Activated gamma-delta T cell (primary cell): ENCODE data around the gene NIF3L1.

Experiments used
- DNase-seq: peaks from one replicate; lab custom pipeline; 2025; lab: John Stamatoyannopoulos, UW
- total RNA-seq, 2 donors: gene quantifications; one replicate each; lab custom pipeline; 2026; lab: John Stamatoyannopoulos, UW

Gene NIF3L1
- 34.0 to 34.8 reads per million in 2 donors for total RNA-seq

DNA sequence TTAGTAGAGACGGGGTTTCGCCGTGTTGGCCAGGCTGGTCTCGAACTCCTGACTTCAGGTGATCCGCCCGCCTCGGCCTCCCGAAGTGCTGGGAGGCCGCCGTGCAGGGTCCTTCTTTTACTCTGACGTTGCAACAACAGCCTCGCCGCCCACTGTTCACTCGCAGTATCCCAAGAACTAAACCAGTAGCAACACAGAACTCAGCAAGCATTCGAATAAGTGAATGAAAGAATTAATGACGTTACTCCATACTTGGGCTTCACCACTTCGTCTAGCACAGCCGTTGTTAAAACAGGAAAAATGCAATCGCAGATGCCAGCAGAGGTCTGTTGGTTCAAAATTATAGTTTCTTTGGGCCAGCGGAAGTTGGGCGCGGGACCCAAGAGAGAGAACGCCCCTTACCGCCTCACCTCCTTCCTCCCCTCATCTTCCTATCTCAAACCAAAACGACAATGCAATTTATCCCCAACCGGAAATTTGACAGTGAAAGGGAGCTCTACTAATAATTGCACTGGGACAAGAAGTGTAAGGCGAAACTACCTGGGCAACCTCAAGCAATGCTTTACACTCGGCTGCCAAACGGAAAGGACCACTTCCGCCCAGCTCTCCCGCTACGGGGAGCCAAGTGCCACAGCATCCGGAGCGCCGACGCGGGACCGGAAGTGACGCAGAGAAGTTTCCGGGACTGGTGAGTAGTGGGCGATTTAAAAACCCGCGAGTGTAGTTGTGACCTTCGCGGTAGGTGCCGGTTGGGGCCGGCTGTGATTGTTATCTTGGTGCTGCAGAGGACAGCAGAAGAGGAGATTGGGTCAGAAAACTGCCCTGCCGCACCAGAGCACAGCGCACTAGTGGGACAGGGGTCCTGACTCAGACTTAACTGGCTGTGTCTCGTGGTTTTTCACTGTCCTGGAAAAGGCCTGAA lies at the start of gene NIF3L1, which contains the start of gene PPIL3:
NIF3L1 (plus strand) TSS at position 668 of the 922 bp plus-strand sequence. CDS start 2,573 bp downstream, outside the sequence.
PPIL3 (minus strand) TSS at position 374 of the 922 bp plus-strand sequence. CDS start 1,462 bp downstream, outside the sequence.
- peak; percentile 82 for DNase-seq

DNA sequence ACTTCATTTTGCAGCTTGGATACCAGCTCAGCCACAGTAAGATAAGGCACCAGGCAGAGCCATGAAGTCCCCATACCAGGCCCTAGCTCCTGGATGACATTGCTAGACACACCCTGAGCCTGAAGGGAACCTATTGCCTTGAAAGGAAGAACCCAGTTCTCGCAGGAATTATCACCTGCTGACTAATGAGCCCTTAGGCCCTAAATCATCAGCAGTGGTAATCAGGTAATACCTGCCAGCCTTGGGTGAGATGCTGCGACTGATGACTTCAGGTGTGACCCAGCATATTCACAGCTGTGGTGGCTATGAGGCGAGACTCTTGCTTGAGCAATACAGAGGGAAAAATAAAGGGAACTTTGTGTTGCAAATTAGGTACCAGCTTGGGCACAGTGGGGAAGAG lies 49.7 kb upstream of the NIF3L1 start:
- DNase-seq = no peak

DNA sequence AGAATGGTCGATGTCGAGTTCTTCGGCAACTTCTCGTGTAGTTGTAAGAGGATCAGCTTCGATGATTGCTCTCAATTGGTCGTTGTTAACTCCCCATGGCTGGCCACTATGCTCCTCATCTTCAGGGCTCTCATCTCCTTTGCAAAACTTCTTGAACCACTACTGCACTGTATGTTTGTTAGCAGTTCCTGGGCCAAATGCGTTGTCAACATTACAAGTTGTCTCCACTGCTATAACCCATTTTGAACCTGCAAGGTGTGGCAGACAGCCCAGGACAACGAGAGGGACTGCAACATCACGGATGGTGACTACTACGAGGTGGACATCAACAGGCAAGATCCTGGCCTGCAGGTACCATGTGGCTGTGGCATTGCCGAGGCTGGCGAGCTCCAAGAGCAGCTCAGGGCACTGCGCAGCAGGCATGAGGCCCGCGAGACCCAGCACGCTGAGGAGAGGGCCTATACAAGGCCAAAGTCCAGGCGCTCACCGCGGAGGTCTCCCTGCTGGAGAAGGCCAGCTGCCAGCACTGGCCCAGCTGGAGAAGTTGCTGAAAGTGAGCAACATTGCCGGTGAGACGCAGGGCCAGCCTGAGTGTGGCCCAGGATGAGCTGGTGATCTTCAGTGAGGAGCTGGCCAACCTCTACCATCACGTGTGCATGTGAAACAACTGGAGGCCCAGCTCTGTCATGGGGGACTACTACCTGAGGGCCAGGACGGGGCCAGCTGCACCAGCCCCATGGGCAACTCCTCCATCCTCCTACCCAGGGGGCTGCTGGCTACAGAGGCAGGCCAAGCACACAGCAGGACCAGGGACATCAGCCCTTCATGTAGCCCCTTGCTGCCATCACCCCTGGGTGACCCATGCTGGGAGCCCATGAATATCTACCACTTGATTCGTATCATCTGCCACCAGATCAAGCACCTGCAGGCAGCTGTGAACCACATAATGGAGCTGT lies 44.9 kb upstream of the NIF3L1 start:
- no peak for DNase-seq

- no peak for DNase-seq
Measured at GRCh38 chr2:200845194-200845593, 44.0 kb upstream of the NIF3L1 start.

DNA sequence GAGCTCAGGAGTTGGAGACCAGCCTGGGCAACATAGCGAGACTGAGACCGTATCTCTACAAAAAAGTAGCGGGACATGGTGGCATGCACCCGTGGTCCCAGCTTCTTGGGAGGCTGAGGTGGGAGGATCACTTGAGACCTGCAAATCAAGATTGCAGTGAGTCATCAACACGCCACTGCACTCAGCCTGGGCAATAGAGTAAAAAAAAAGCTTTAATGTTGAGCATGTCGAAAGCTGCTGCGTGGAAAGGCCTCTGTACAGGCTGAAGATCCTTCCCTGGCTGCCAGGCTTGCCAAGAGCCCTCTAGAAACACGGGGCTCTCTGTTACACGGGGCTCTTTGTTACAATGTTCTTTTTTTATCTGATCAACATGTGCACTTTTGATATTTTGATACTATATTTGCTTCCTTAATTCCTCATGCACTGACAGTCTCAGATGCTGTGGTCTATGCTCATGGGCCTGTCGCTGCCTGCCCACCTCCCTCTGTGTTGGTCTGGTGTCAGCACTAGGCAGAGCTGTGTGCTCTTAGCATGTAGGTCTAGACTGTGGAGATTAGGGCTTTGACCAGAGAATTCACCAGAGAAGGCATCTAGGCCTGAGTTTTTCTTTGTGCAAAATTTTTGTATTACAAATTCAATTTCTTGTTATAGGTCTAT lies 43.4 kb upstream of the NIF3L1 start:
- no peak for DNase-seq

DNA sequence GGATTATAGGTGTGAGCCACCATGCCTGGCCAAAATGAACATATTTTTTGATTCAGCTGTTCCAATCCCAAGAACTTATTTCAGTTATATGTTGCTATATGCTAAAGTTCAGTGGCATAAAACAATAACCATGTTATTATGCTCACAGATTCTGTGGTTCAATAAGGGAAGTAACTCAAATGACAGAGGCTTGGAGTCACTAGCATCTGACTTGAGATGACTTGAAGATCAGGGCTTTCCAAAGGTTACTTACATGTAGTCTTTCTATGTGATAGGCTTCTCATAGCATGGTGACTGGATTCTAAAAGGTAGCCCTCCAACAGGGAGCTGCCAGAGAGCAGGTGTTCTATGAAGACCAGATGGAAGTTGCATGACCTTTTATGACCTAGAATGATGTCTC lies 41.9 kb upstream of the NIF3L1 start:
- DNase-seq = no peak

GRCh38 chr2:200847939-200848338 lies 41.2 kb upstream of the NIF3L1 start:
- no peak for DNase-seq

DNA sequence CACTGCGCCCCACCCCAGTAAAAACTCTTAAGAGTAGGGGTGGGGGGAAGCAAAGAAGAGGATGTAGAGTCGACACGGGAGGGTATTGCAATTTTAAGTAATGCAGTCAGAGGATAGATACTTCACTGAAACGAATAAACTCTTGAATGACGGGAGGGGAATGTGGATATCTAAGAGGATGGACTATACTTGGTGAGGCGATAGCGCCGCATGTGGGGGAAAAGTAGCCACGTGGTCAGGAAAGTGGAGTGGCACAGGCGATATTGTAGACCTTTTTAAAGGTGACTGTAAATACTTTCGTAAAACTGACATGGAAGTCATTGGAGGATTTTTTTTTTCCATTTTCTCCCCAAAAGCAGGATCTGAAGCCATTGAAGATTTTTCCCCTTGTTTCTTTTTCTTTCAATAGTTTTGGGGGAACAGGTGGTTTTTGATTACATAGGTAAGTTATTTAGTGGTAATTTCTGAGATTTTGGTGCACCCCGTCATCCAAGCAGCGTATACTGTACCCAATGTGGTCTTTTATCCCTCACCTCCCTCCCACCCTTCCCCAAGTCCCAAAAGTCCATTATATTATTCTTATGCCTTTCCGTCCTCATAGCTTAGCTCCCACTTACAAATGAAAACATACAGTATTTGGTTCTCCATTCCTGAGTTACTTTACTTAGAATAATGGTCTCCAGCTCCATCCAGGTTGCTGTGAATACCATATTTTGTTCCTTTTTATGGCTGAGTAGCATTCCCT lies 38.5 kb upstream of the NIF3L1 start:
- DNase-seq = no peak

- DNase-seq = no peak
Measured at GRCh38 chr2:200851398-200852248, 37.5 kb upstream of the NIF3L1 start.

DNA sequence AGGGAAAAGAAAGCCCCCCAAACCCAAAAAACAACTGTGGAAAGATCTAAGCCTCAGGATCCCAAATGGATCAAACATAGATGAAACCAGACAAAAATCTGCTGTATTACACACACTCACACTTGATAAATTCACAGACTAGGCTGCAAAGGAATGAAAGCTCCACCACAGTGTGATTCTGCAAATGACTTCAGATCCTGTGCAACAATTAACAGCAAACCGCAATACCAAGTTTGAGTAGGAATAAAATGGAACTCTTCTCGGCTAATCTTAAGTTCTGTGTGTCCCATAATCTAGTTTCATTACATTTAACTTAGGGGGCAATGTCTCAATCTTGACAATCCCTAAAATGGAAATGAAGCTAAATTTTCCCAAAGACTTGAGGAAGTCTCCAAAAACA lies 36.6 kb upstream of the NIF3L1 start:
- DNase-seq = no peak

GRCh38 chr2:200856806-200857205 lies 32.4 kb upstream of the NIF3L1 start:
- DNase-seq = no peak

- DNase-seq = no peak
Measured at GRCh38 chr2:200860092-200860795, 28.9 kb upstream of the NIF3L1 start.

DNA sequence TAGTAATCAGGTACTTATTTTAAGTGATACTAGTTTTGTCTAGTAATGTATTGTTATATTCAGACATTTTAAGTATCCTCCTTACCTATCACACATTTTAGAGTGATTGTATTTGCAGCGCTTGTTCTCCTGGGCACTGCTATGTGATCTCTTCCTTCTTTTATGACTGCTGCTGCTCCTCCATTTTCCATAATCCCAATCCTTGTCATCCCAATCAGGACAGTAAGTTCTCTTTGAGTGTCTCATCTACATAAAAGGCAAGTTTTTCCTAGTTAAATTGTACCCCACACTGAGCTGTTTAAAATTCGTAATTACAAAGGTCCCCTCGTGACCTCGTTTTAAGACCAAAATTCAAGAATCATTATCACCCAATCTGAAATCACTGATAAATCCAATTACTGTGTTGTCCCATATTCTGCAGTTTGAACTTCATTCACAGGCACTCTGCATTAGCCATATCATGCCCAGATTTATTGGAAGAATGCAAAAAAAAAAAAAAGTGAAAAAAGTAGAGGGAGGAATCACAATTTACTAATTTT lies 27.5 kb upstream of the NIF3L1 start:
- DNase-seq = no peak

GRCh38 chr2:200862532-200863000 lies 26.6 kb upstream of the NIF3L1 start:
- no peak for DNase-seq

GRCh38 chr2:200863782-200864175 lies 25.4 kb upstream of the NIF3L1 start:
- no peak for DNase-seq

DNA sequence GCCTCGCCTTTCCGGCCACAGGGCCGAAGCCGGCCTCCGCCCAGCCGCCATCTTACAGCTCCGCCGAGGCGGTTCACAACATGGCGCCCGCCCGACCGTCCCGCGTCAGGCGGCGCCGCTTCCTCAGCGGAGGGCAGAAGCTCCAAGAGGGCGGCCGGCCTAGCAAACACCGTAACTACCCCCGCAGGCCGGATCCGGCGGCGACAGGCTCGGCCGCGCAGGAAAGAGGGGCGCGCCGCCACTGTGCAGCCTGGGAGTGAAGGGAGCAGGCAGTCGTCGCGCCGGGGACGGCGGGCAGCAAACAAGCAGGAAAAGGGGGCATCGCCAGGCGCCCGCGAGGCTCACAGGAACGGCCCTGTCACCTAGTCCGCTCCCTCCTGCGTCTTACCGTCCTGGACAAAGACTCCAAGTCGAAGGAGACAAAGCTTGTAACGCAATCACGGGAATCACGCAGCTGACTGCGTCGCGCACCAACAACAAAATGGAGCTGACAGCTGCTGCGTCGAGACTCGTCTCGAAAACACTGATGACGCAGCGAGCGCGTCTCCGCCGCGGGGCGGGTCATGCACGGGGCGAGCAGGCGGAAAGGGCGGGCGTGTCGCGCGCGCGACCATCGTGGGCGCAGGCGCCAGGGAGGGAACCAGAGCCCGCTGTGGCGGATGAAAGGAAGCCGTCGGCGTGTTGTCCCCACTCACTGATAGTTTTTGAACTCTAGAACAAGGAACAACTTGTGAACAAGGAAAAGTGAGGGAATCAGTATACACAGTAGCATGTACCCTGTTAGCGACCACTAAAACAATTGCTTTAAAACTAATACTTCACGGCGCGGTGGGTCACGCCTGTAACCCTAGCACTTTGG lies 24.8 kb upstream of the NIF3L1 start, which contains the start of gene CLK1:
CLK1 (minus strand) TSS at position 483 of the 859 bp plus-strand sequence. CDS start 2,796 bp downstream, outside the sequence.
- peak; percentile 96 for DNase-seq

- no peak for DNase-seq
Measured at GRCh38 chr2:200869014-200869413, 20.2 kb upstream of the NIF3L1 start.

DNA sequence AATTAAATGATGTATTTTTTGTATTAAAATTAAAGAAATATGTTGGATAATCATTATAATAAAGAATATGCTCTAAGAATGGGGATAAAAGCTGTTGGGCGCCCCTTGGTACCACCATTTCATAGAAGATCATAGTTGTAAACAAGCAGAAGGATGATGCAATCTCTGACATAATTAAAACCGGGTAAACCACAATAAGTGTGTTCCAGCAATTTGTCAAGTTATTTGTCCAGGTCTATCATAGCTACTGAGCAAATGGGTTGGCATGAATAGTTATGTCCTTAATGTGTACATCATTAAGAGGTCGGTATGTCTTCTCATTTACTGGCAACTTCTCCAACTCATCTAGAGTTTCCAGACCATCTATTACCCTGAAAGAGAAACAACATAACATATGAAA lies 18.0 kb upstream of the NIF3L1 start:
- DNase-seq = no peak
